IMR-90 (cell line): ENCODE measurements around the gene PPHLN1.

Experiments
- CEBPB ChIP-seq: IDR thresholded peaks from 2 replicates; pipeline ENCODE4 v1.6.1; 2012; ENCODE audit warnings: low read depth, low read length, improper control_type of control experiment
- CTCF ChIP-seq: conservative IDR thresholded peaks from 2 replicates; pipeline ENCODE4 v1.5.1; 2012; ENCODE audit warnings: mild to moderate bottlenecking, low read depth, low read length, improper control_type of control experiment
- MAZ ChIP-seq: IDR thresholded peaks from 2 replicates; pipeline ENCODE4 v1.6.1; 2012; ENCODE audit warnings: low read depth, mild to moderate bottlenecking, low read length, improper control_type of control experiment, moderate library complexity, borderline replicate concordance
- POLR2A ChIP-seq: IDR thresholded peaks from 2 replicates; pipeline ENCODE4 v1.6.1; 2012; ENCODE audit warnings: mild to moderate bottlenecking, low read depth, low read length

DNA sequence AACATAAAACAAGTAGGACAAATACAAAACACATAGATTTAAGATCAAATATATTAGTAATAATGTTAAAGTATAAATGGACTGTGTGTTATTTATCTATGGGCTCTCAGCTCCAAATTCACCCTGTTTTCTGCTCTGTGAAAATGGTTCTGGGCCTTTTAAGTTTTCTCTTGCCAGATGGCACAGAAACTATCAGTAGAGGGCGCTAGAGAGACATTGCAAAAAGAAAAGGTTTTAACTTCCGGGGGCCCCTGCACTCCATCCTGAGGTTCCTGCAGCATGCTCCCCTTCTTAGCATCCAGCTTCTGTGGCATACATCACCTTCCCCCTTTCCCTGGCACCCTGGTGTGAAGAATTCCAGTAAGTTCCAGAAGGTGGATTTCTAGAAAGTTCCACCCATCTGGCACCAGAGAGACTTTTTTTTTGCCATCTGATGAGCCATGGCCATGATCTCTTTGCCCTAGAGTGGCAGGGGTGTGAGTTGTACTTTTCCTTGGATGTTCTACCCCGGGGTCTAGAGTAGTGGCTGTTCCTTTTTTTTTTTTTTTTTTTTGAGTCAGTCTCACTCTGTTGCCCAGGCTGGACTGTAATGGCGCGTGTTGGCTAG lies 29.4 kb upstream of the PPHLN1 start:
- TF ChIP-seq CEBPB (no peak), POLR2A (no peak), CTCF (peak; percentile 30; the same call in 1 of the 2 replicates), MAZ (no peak)
